ENCODE results near the gene THOC5. TPM values are rescaled to one million over a fixed set of nuclear protein-coding genes. Genes with fewer than 3 reads are reported as not detected.
"Not testable (repeated sequence)": the region's sequence is repeated elsewhere in the genome, so short reads cannot be mapped to it uniquely, and the experiment has no call there.

The THOC5 gene
- total RNA-seq, 1 donor from 2014 or later = 76.4 TPM

GRCh38 chr22:29593923-29594322, 40.4 kb upstream of the THOC5 start:
- DNase-seq (ENCODE audit: low spot score) = no peak
- no peaks in the 10 kb centered on the region for H3K27me3 Mint-ChIP-seq (ENCODE audit: unreplicated experiment)
- no peaks in the 10 kb centered on the region for H3K36me3 Mint-ChIP-seq (ENCODE audit: low read depth, unreplicated experiment)
- no peak overlapping the region for H3K27ac Mint-ChIP-seq (ENCODE audit: unreplicated experiment)
- H3K4me3 Mint-ChIP-seq (ENCODE audit: unreplicated experiment) = no peak overlapping the region
- no peaks in the 10 kb centered on the region for H3K9me3 Mint-ChIP-seq (ENCODE audit: unreplicated experiment)
- no peak for TF ChIP-seq CTCF (IDR thresholded peaks at IDR 0.05; ENCODE audit: unreplicated experiment)
- H3K4me1 Mint-ChIP-seq (ENCODE audit: unreplicated experiment) = no peaks in the 10 kb centered on the region

GRCh38 chr22:29587938-29588699, 34.6 kb upstream of the THOC5 start:
- Mint-ChIP-seq H3K4me1 (ENCODE audit: unreplicated experiment) (no peaks in the 10 kb centered on the region), H3K4me3 (ENCODE audit: unreplicated experiment) (no peak overlapping the region), H3K27me3 (ENCODE audit: unreplicated experiment) (peaks cover 1% of the 10 kb centered on the region), H3K36me3 (ENCODE audit: low read depth, unreplicated experiment) (no peaks in the 10 kb centered on the region), H3K27ac (ENCODE audit: unreplicated experiment) (no peak overlapping the region), H3K9me3 (ENCODE audit: unreplicated experiment) (no peaks in the 10 kb centered on the region)
- TF ChIP-seq CTCF (IDR thresholded peaks at IDR 0.05; ENCODE audit: unreplicated experiment) = no peak
- no peak for DNase-seq (ENCODE audit: low spot score)

- not testable (repeated sequence) for H3K4me3 Mint-ChIP-seq (ENCODE audit: unreplicated experiment); DNase-seq (ENCODE audit: low spot score); H3K27me3 Mint-ChIP-seq (ENCODE audit: unreplicated experiment); H3K4me1 Mint-ChIP-seq (ENCODE audit: unreplicated experiment); H3K36me3 Mint-ChIP-seq (ENCODE audit: low read depth, unreplicated experiment); H3K27ac Mint-ChIP-seq (ENCODE audit: unreplicated experiment); H3K9me3 Mint-ChIP-seq (ENCODE audit: unreplicated experiment)
Observed at GRCh38 chr22:29586193-29586705, 32.7 kb upstream of the THOC5 start.

GRCh38 chr22:29584975-29585374, 31.4 kb upstream of the THOC5 start:
- TF ChIP-seq CTCF (IDR thresholded peaks at IDR 0.05; ENCODE audit: unreplicated experiment) = no peak
- Mint-ChIP-seq H3K27me3 (ENCODE audit: unreplicated experiment) (peaks cover 4% of the 10 kb centered on the region), H3K36me3 (ENCODE audit: low read depth, unreplicated experiment) (peaks cover 3% of the 10 kb centered on the region), H3K9me3 (ENCODE audit: unreplicated experiment) (no peaks in the 10 kb centered on the region), H3K4me1 (ENCODE audit: unreplicated experiment) (peaks cover 7% of the 10 kb centered on the region), H3K27ac (ENCODE audit: unreplicated experiment) (no peak overlapping the region), H3K4me3 (ENCODE audit: unreplicated experiment) (no peak overlapping the region)
- DNase-seq (ENCODE audit: low spot score) = no peak

GRCh38 chr22:29581799-29582198, 28.2 kb upstream of the THOC5 start:
- no peak for DNase-seq (ENCODE audit: low spot score)
- Mint-ChIP-seq H3K4me3 (ENCODE audit: unreplicated experiment) (peak overlapping the region; percentile 79), H3K9me3 (ENCODE audit: unreplicated experiment) (no peaks in the 10 kb centered on the region), H3K27me3 (ENCODE audit: unreplicated experiment) (peaks cover 6% of the 10 kb centered on the region), H3K27ac (ENCODE audit: unreplicated experiment) (no peak overlapping the region), H3K36me3 (ENCODE audit: low read depth, unreplicated experiment) (peaks cover 3% of the 10 kb centered on the region), H3K4me1 (ENCODE audit: unreplicated experiment) (peaks cover 9% of the 10 kb centered on the region)
- no peak for TF ChIP-seq CTCF (IDR thresholded peaks at IDR 0.05; ENCODE audit: unreplicated experiment)
